GM18951 (cell line): ENCODE measurements around the gene ACD.

Source experiments
- POLR2A ChIP-seq: IDR thresholded peaks from 4 replicates; pipeline ENCODE4 v1.6.1; 2011; ENCODE audit warnings: mild to moderate bottlenecking; ENCODE audit not compliant: insufficient read length, insufficient read depth; ENCODE audit errors: extremely low read depth
- in situ Hi-C: fragments of 300-500 bp; cut with MboI; formaldehyde crosslinking; loops from one replicate; pipeline ENCODE4 v1.12.0; 2022; ENCODE audit warnings: low sequenced_read_pairs, mixed read lengths, inconsistent platforms; ENCODE audit not compliant: unreplicated experiment

Gene ACD

GRCh38 chr16:67654403-67654911, 5.6 kb downstream of the ACD start:
- in situ Hi-C loops = loop anchor here (25.0 kb wide), 1 partner anchor 383 kb away; no protein-coding TSS in a partner anchor
- no peak for TF ChIP-seq POLR2A

GRCh38 chr16:67653789-67654402, 6.2 kb downstream of the ACD start:
- TF ChIP-seq POLR2A = no peak
- in situ Hi-C loops = loop anchor here (25.0 kb wide), 1 partner anchor 383 kb away; no protein-coding TSS in a partner anchor

- no peak for TF ChIP-seq POLR2A
- in situ Hi-C loops = loop anchor here (25.0 kb wide), 1 partner anchor 384 kb away; no protein-coding TSS in a partner anchor
Measured at GRCh38 chr16:67653128-67653788, 6.8 kb downstream of the ACD start.

- in situ Hi-C loops = loop anchor here (25.0 kb wide), 1 partner anchor 385 kb away; no protein-coding TSS in a partner anchor
- TF ChIP-seq POLR2A = no peak
Measured at GRCh38 chr16:67652578-67653127, 7.4 kb downstream of the ACD start.

GRCh38 chr16:67651847-67652246, 8.2 kb downstream of the ACD start:
- in situ Hi-C loops = loop anchor here (25.0 kb wide), 1 partner anchor 385 kb away; no protein-coding TSS in a partner anchor
- no peak for TF ChIP-seq POLR2A

GRCh38 chr16:67651039-67651438, 9.0 kb downstream of the ACD start:
- in situ Hi-C loops = loop anchor here (25.0 kb wide), 1 partner anchor 386 kb away; no protein-coding TSS in a partner anchor
- TF ChIP-seq POLR2A = no peak

- in situ Hi-C loops = loop anchor here (25.0 kb wide), 1 partner anchor 387 kb away; no protein-coding TSS in a partner anchor
- no peak for TF ChIP-seq POLR2A
Measured at GRCh38 chr16:67650023-67650422, 10.0 kb downstream of the ACD start.

- in situ Hi-C loops = no loop called here
- TF ChIP-seq POLR2A = no peak
Measured at GRCh38 chr16:67649494-67649931, 10.5 kb downstream of the ACD start.

- TF ChIP-seq POLR2A = no peak
- in situ Hi-C loops = no loop called here
Measured at GRCh38 chr16:67648764-67649407, 11.2 kb downstream of the ACD start.

GRCh38 chr16:67648088-67648763, 11.8 kb downstream of the ACD start:
- no peak for TF ChIP-seq POLR2A
- in situ Hi-C loops = no loop called here

- no peak for TF ChIP-seq POLR2A
- in situ Hi-C loops = no loop called here
Measured at GRCh38 chr16:67647681-67648080, 12.4 kb downstream of the ACD start.

- TF ChIP-seq POLR2A = no peak
- in situ Hi-C loops = no loop called here
Measured at GRCh38 chr16:67647111-67647651, 12.9 kb downstream of the ACD start.
